CD4-positive, CD25-positive, alpha-beta regulatory T cell (primary cell): Measurements from ENCODE around the gene NEAT1. TPM values are rescaled to one million over a fixed set of nuclear protein-coding genes. Genes with fewer than 3 reads are reported as not detected.
A peak's percentile ranks its signal among the peaks of the same experiment; 100 is the strongest.

Experiments used
- ATAC-seq, 2 donors: fragments of 150-1000 bp; cut with Tn5 transposase; one replicate each; pipeline ENCODE4 v1.10.0; 2021; ENCODE audit warnings: low read depth in 2 of 2, moderate number of reproducible peaks in 2 of 2, moderate library complexity in 1 of 2
- DNase-seq, 3 donors: peaks; one replicate each; pipeline versions ENCODE4 v3.0.0 to v3.0.0-alpha.2; 2012 to 2022; ENCODE audit warnings: mixed read lengths in 1 of 3
- H3K27ac ChIP-seq: one replicate; pipeline ENCODE4 v1.7.0; 2013; ENCODE audit warnings: mild to moderate bottlenecking, low read length; ENCODE audit not compliant: insufficient read depth, poor library complexity, severe bottlenecking
- H3K27me3 ChIP-seq: one replicate; pipeline ENCODE4 v1.7.0; 2013; ENCODE audit warnings: low read length; ENCODE audit not compliant: control insufficient read depth, insufficient read depth
- H3K36me3 ChIP-seq: one replicate; pipeline ENCODE4 v1.7.0; 2013; ENCODE audit warnings: mild to moderate bottlenecking, low read length, moderate library complexity; ENCODE audit not compliant: control insufficient read depth, insufficient read depth
- H3K4me1 ChIP-seq: 2 replicates; pipeline ENCODE4 v1.7.0; 2013; ENCODE audit warnings: mild to moderate bottlenecking, low read length; ENCODE audit not compliant: insufficient read depth, control insufficient read depth, poor library complexity, severe bottlenecking
- H3K4me3 ChIP-seq: one replicate; pipeline ENCODE4 v1.7.0; 2013; ENCODE audit warnings: low read depth, mild to moderate bottlenecking, low read length, moderate library complexity
- H3K9me3 ChIP-seq, 2 experiments: 1 replicate in 1 of 2; 2 replicates in 1 of 2; pipeline ENCODE4 v1.7.0; 2013; ENCODE audit warnings: low read length in 2 of 2, mild to moderate bottlenecking in 1 of 2, moderate library complexity in 1 of 2; ENCODE audit not compliant: control insufficient read depth in 2 of 2
- H3K27ac Mint-ChIP-seq, 3 donors: one replicate each; pipeline ENCODE4 v1.8.0; 2020 to 2022; ENCODE audit warnings: mild to moderate bottlenecking in 3 of 3, mixed read lengths in 3 of 3, moderate library complexity in 2 of 3
- H3K27me3 Mint-ChIP-seq: one replicate; pipeline ENCODE4 v1.8.0; 2022; ENCODE audit warnings: mild to moderate bottlenecking, mixed read lengths
- H3K36me3 Mint-ChIP-seq: one replicate; pipeline ENCODE4 v1.8.0; 2020; ENCODE audit warnings: mixed read lengths
- H3K4me1 Mint-ChIP-seq, 4 donors: one replicate each; pipeline ENCODE4 v1.8.0; 2020 to 2022; ENCODE audit warnings: mixed read lengths in 4 of 4, mild to moderate bottlenecking in 1 of 4
- H3K4me3 Mint-ChIP-seq, 4 donors: one replicate each; pipeline ENCODE4 v1.8.0; 2020 to 2022; ENCODE audit warnings: mild to moderate bottlenecking in 4 of 4, mixed read lengths in 4 of 4, moderate library complexity in 3 of 4
- H3K9me3 Mint-ChIP-seq, 7 donors: one replicate each; pipeline ENCODE4 v1.8.0; 2020 to 2022; ENCODE audit warnings: mixed read lengths in 7 of 7, mild to moderate bottlenecking in 3 of 7, moderate library complexity in 2 of 7
- polyA plus RNA-seq, 4 donors: library from polyadenylated mRNA; unstranded; fragments of 300-500 nt; fragmentation: Illumina TruSeq; gene quantifications; one replicate each; pipeline ENCODE4 v1.2.3, GENCODE V29; 2021
- total RNA-seq: library from RNA; stranded (reverse); gene quantifications from one replicate; pipeline ENCODE4 v1.2.3, GENCODE V29; 2022

The NEAT1 gene
- total and polyA plus RNA-seq, 5 donors from 2014 or later: 1.4 to 890 (median 2.1) TPM

DNA sequence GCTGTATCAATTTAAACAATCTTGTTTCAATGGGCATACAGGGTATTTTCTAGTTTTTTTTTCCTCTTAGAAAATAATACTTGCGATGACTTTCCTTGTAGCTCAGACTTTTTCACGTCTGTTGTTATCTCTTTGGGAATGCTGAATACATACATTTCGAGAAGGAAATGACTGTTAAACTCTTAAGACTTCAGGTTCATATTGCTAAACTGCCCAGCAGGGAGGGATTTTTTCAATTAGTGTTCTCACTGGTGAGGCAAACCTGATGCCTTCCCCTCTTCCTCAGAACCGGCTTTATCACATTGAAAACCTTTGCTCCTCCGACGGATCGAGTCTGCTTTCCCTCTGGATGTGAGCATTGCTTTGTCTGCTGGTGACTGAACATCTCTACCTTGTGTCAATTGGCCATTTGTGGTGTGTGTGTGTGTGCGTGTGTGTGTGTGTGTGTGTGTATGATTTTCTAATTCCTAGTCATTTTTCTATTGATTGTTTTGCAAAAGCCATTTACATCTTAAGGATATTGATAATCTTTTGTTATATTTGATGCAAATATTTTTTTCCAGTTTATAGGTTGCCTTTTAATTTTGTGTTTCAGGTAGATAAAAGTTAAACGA lies 6.6 kb downstream of the NEAT1 start:
- peaks cover 25 to 75% (median 65%) of the 10 kb centered on the region in 4 donors for H3K4me1 Mint-ChIP-seq
- peaks cover 4% of the 10 kb centered on the region for H3K27me3 Mint-ChIP-seq
- ATAC-seq: no peak
- no peaks in the 10 kb centered on the region for H3K9me3 ChIP-seq
- peak overlapping the region; percentile 97 for H3K4me3 ChIP-seq
- H3K27ac ChIP-seq: peak overlapping the region; percentile 100
- H3K36me3 ChIP-seq: peaks cover 11% of the 10 kb centered on the region
- DNase-seq: peak in 2 of 3 donors; percentile 22 to 63
- H3K27ac Mint-ChIP-seq: peak overlapping the region; percentile 96 to 100 (median 98)
- peaks cover 33% of the 10 kb centered on the region for H3K36me3 Mint-ChIP-seq
- no peaks in the 10 kb centered on the region for H3K9me3 Mint-ChIP-seq
- H3K27me3 ChIP-seq: no peaks in the 10 kb centered on the region
- peak overlapping the region; percentile 90 to 97 (median 95) for H3K4me3 Mint-ChIP-seq
- H3K4me1 ChIP-seq: peaks cover 73% of the 10 kb centered on the region

- no peak for ATAC-seq
- DNase-seq: peak in 2 of 3 donors; percentile 50 to 74
- Histone ChIP-seq H3K27ac (peak overlapping the region; percentile 100), H3K9me3 (no peaks in the 10 kb centered on the region), H3K27me3 (no peaks in the 10 kb centered on the region), H3K4me3 (peak overlapping the region; percentile 97), H3K36me3 (peaks cover 16% of the 10 kb centered on the region), H3K4me1 (peaks cover 72% of the 10 kb centered on the region)
- Mint-ChIP-seq H3K27ac (peak overlapping the region; percentile 96 to 98 (median 98)), H3K9me3 (no peaks in the 10 kb centered on the region), H3K4me3 (peak overlapping the region; percentile 90 to 97 (median 95)), H3K27me3 (no peaks in the 10 kb centered on the region), H3K36me3 (peaks cover 35% of the 10 kb centered on the region), H3K4me1 (peaks cover 28 to 82% (median 70%) of the 10 kb centered on the region in 4 donors)
These were observed 7.3 kb downstream of the NEAT1 start for GRCh38 chr11:65429724-65430405.

- H3K36me3 Mint-ChIP-seq: peaks cover 34% of the 10 kb centered on the region
- peak overlapping the region; percentile 90 to 97 (median 95) for H3K4me3 Mint-ChIP-seq
- H3K4me1 ChIP-seq: peaks cover 72% of the 10 kb centered on the region
- peaks cover 32 to 84% (median 74%) of the 10 kb centered on the region in 4 donors for H3K4me1 Mint-ChIP-seq
- H3K27ac ChIP-seq: peak overlapping the region; percentile 100
- H3K4me3 ChIP-seq: peak overlapping the region; percentile 97
- H3K27ac Mint-ChIP-seq: peak overlapping the region; percentile 96 to 98 (median 98)
- ATAC-seq (peak in 1 of 2 donors; percentile 8), DNase-seq (peak in 2 of 3 donors; percentile 47 to 72)
- no peaks in the 10 kb centered on the region for H3K27me3 Mint-ChIP-seq
- H3K27me3 ChIP-seq: no peaks in the 10 kb centered on the region
- no peaks in the 10 kb centered on the region for H3K9me3 ChIP-seq
- peaks cover 22% of the 10 kb centered on the region for H3K36me3 ChIP-seq
- H3K9me3 Mint-ChIP-seq: no peaks in the 10 kb centered on the region
These were observed 8.0 kb downstream of the NEAT1 start for GRCh38 chr11:65430406-65431217.

- no peaks in the 10 kb centered on the region for H3K9me3 ChIP-seq
- no peaks in the 10 kb centered on the region for H3K27me3 ChIP-seq
- Mint-ChIP-seq H3K27ac (peak overlapping the region; percentile 53 to 98 (median 86)), H3K4me1 (peaks cover 34 to 86% (median 74%) of the 10 kb centered on the region in 4 donors), H3K4me3 (peak overlapping the region; percentile 62 to 97 (median 76)), H3K9me3 (no peaks in the 10 kb centered on the region), H3K36me3 (peaks cover 27% of the 10 kb centered on the region), H3K27me3 (no peaks in the 10 kb centered on the region)
- peaks cover 65% of the 10 kb centered on the region for H3K4me1 ChIP-seq
- H3K4me3 ChIP-seq: peak overlapping the region; percentile 97
- H3K27ac ChIP-seq: peak overlapping the region; percentile 100
- H3K36me3 ChIP-seq: peaks cover 31% of the 10 kb centered on the region
- DNase-seq (peak in 2 of 3 donors; percentile 73 to 74), ATAC-seq (peak in 1 of 2 donors; percentile 15)
These were observed 9.0 kb downstream of the NEAT1 start for GRCh38 chr11:65431451-65432099.

DNA sequence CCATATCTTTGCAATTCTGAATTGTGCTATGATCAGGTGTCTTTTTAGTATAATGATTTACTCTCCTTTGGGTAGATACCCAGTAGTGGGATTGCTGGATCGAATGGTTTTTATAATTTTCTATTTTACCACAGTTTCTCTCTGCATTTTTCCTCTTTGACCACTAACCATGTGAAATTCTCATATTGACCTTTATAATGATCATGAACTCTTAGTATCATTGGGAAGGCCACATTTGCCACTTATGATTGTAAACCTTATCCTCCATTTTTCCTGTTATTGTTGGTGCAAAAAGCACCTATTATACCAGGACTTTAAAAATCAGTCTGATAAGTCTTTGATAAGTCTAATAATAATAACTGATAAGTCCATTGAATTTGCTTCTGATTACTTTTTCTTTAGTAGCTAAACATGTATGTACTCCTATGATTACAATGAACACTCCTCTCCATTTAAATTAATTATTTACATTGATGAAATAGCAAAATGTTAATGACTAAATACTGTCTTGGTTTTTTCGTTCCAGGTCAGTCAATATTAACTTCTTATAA lies 9.6 kb downstream of the NEAT1 start:
- peaks cover 21% of the 10 kb centered on the region for H3K36me3 Mint-ChIP-seq
- peaks cover 37 to 83% (median 72%) of the 10 kb centered on the region in 4 donors for H3K4me1 Mint-ChIP-seq
- H3K27me3 Mint-ChIP-seq: no peaks in the 10 kb centered on the region
- Histone ChIP-seq H3K27me3 (no peaks in the 10 kb centered on the region), H3K4me3 (peak overlapping the region; percentile 97), H3K4me1 (peaks cover 59% of the 10 kb centered on the region), H3K27ac (peak overlapping the region; percentile 100), H3K36me3 (peaks cover 29% of the 10 kb centered on the region), H3K9me3 (no peaks in the 10 kb centered on the region)
- ATAC-seq: no peak
- peak overlapping the region; percentile 29 to 97 (median 66) for H3K4me3 Mint-ChIP-seq
- no peaks in the 10 kb centered on the region for H3K9me3 Mint-ChIP-seq
- peak overlapping the region; percentile 33 to 98 (median 86) for H3K27ac Mint-ChIP-seq
- no peak for DNase-seq

- no peaks in the 10 kb centered on the region for H3K9me3 ChIP-seq
- H3K27me3 Mint-ChIP-seq: no peaks in the 10 kb centered on the region
- peak overlapping the region in 2 of 3 donors; percentile 80 to 81 for H3K27ac Mint-ChIP-seq
- H3K9me3 Mint-ChIP-seq: no peaks in the 10 kb centered on the region
- H3K4me1 Mint-ChIP-seq: peaks cover 32 to 80% (median 70%) of the 10 kb centered on the region in 4 donors
- H3K4me3 ChIP-seq: peak overlapping the region; percentile 97
- peaks cover 32% of the 10 kb centered on the region for H3K36me3 ChIP-seq
- peaks cover 53% of the 10 kb centered on the region for H3K4me1 ChIP-seq
- peak overlapping the region; percentile 100 for H3K27ac ChIP-seq
- DNase-seq (peak in 2 of 3 donors; percentile 58 to 70), ATAC-seq (peak in 1 of 2 donors; percentile 28)
- no peaks in the 10 kb centered on the region for H3K27me3 ChIP-seq
- peak overlapping the region; percentile 30 to 83 (median 62) for H3K4me3 Mint-ChIP-seq
- peaks cover 21% of the 10 kb centered on the region for H3K36me3 Mint-ChIP-seq
These were observed 10.3 kb downstream of the NEAT1 start for GRCh38 chr11:65432686-65433582.
